Coronary artery (tissue), 2 donors: ENCODE data around the gene RB1.
"Not testable (repeated sequence)": the region's sequence is repeated elsewhere in the genome, so short reads cannot be mapped to it uniquely, and the experiment has no call there.

ENCODE experiments used
- DNase-seq: peaks from one replicate; pipeline ENCODE4 v3.0.0-alpha.2; 2017; ENCODE audit warnings: low spot score
- H3K27ac ChIP-seq, 2 donors: fragments of 200-600 bp; sonication (generic); one replicate each; pipeline ENCODE4 v1.5.1; 2016 to 2019
- H3K4me3 ChIP-seq: fragments of 200-600 bp; sonication (generic); 2 replicates; pipeline ENCODE4 v1.5.1; 2016; ENCODE audit warnings: mild to moderate bottlenecking, moderate library complexity
- TF ChIP-seq, protein P1 (sequence below): fragments of 200-600 bp; sonication (generic); IDR thresholded peaks from one replicate; pipeline ENCODE4 v1.5.1; 2019; ENCODE audit warnings: antibody characterized with exemption

Gene RB1

GRCh38 chr13:48414501-48414900 is 111.0 kb downstream of the RB1 start:
- TF ChIP-seq, protein P1, sequence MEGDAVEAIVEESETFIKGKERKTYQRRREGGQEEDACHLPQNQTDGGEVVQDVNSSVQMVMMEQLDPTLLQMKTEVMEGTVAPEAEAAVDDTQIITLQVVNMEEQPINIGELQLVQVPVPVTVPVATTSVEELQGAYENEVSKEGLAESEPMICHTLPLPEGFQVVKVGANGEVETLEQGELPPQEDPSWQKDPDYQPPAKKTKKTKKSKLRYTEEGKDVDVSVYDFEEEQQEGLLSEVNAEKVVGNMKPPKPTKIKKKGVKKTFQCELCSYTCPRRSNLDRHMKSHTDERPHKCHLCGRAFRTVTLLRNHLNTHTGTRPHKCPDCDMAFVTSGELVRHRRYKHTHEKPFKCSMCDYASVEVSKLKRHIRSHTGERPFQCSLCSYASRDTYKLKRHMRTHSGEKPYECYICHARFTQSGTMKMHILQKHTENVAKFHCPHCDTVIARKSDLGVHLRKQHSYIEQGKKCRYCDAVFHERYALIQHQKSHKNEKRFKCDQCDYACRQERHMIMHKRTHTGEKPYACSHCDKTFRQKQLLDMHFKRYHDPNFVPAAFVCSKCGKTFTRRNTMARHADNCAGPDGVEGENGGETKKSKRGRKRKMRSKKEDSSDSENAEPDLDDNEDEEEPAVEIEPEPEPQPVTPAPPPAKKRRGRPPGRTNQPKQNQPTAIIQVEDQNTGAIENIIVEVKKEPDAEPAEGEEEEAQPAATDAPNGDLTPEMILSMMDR = no peak
- Histone ChIP-seq H3K4me3 (no peak overlapping the region), H3K27ac (no peak overlapping the region)
- no peak for DNase-seq

DNA sequence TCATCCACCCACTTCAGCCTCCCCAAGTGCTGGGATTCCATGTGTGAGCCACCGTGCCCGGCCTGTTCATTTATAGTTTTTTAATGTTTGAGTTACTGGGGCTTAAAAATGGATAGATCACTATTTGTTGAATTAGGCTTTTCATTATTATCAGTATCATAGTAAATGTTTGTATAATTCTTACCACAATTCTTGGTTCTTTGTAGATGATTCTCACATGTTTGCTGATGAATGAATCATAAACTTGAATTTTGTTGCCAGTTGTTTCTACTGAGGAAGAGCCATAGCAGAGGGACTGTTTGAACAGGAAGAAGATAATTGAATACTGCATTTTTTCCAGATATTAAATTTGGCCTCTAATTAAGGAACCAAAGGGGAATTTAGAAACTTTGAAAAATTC is 112.0 kb downstream of the RB1 start:
- H3K4me3 ChIP-seq = no peak overlapping the region
- TF ChIP-seq, protein P1 = no peak
- no peak overlapping the region for H3K27ac ChIP-seq
- no peak for DNase-seq

- H3K27ac ChIP-seq, DNase-seq, H3K4me3 ChIP-seq: not testable (repeated sequence)
Observed at GRCh38 chr13:48422003-48422402, 118.5 kb downstream of the RB1 start.

- H3K4me3 ChIP-seq = no peak overlapping the region
- TF ChIP-seq, protein P1 = no peak
- DNase-seq = no peak
- no peak overlapping the region for H3K27ac ChIP-seq
Observed at GRCh38 chr13:48424212-48424611, 120.7 kb downstream of the RB1 start.

DNA sequence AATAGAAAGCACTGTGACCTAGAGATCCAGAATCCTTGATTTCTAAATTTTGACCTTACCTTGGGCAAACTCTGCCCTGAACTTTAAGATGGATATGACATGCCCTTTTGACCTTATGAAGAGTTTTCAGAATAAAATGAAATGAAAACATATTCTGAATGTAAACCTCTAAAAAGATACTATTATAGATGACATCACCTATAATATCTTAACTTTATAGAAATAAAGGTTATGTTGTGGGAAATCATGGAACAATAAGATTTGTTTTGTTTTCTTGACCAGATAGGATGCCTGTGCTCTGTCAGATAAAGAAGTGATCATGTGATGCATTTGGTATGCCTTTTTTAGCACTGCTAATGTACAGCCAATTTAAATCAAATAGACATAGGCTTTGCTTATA is 122.5 kb downstream of the RB1 start:
- DNase-seq = no peak
- TF ChIP-seq, protein P1 = no peak
- Histone ChIP-seq H3K4me3 (no peak overlapping the region), H3K27ac (no peak overlapping the region)

GRCh38 chr13:48426755-48427298 is 123.3 kb downstream of the RB1 start:
- not testable (repeated sequence) for H3K4me3 ChIP-seq, H3K27ac ChIP-seq, DNase-seq

DNA sequence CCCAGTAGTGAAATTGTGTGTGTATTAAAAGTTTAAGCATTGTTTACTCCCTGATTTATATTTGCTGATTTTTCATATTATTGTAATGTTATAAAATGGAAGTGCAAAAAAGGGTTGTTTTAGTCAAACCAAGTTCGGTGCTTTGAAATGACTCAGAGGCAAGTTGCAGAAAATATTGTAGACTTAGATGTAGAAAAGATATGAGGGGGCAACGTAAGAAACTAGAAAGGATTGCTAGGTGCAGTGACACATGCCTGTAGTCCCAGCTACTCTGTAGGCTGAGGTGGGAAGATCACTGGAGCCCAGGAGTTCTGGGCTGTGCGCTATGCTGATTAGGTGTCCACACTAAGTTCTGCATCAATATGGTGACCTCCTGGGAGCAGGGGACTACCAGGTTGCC is 125.5 kb downstream of the RB1 start:
- no peak for DNase-seq
- Histone ChIP-seq H3K4me3 (no peak overlapping the region), H3K27ac (no peak overlapping the region)
- TF ChIP-seq, protein P1 = no peak

GRCh38 chr13:48429886-48430285 is 126.3 kb downstream of the RB1 start:
- TF ChIP-seq, protein P1 = no peak
- no peak overlapping the region for H3K27ac ChIP-seq
- H3K4me3 ChIP-seq = no peak overlapping the region

More at GRCh38 chr13:48429886-48430285, 126.3 kb downstream of the RB1 start:
- no peak for DNase-seq
